ENCODE measurements around the gene SLC22A3.

DNA sequence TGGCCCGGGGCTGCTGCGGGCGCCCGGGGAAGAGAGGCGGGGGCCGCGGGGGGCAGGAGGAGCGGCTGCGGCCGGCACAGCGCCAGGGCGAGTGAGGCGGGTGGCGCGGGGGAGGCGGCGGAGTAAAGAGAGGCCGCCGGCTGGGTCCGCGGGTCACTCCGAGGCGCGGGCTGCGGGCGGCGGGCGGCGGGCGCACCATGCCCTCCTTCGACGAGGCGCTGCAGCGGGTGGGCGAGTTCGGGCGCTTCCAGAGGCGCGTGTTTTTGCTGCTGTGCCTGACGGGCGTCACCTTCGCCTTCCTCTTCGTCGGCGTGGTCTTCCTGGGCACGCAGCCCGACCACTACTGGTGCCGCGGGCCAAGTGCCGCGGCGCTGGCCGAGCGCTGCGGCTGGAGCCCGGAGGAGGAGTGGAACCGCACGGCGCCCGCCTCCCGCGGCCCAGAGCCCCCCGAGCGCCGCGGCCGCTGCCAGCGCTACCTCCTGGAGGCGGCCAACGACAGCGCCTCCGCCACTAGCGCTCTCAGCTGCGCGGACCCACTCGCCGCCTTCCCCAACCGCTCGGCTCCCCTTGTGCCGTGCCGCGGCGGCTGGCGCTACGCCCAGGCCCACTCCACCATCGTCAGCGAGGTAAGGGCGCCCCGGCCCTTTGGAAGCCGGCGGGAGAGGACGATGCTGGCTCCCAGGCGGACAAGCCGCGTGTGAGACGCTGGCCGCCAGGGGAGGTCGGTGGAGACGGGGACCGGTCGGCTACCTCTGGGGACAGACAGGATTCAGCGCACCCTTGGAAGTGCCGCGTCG, at the start of gene SLC22A3:
- TF ChIP-seq, protein P1, sequence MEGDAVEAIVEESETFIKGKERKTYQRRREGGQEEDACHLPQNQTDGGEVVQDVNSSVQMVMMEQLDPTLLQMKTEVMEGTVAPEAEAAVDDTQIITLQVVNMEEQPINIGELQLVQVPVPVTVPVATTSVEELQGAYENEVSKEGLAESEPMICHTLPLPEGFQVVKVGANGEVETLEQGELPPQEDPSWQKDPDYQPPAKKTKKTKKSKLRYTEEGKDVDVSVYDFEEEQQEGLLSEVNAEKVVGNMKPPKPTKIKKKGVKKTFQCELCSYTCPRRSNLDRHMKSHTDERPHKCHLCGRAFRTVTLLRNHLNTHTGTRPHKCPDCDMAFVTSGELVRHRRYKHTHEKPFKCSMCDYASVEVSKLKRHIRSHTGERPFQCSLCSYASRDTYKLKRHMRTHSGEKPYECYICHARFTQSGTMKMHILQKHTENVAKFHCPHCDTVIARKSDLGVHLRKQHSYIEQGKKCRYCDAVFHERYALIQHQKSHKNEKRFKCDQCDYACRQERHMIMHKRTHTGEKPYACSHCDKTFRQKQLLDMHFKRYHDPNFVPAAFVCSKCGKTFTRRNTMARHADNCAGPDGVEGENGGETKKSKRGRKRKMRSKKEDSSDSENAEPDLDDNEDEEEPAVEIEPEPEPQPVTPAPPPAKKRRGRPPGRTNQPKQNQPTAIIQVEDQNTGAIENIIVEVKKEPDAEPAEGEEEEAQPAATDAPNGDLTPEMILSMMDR (IDR thresholded peaks at IDR 0.05; ENCODE audit: low read depth, low read length): no peak
- no peak for TF ChIP-seq MYC (IDR thresholded peaks at IDR 0.05; ENCODE audit: low read depth, low read length)
- TF ChIP-seq, protein P2, sequence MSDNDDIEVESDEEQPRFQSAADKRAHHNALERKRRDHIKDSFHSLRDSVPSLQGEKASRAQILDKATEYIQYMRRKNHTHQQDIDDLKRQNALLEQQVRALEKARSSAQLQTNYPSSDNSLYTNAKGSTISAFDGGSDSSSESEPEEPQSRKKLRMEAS (IDR thresholded peaks at IDR 0.05; ENCODE audit: low read depth, low read length): no peak

All from NB4 (cell line).